ENCODE measurements around the gene SPTLC3.

DNA sequence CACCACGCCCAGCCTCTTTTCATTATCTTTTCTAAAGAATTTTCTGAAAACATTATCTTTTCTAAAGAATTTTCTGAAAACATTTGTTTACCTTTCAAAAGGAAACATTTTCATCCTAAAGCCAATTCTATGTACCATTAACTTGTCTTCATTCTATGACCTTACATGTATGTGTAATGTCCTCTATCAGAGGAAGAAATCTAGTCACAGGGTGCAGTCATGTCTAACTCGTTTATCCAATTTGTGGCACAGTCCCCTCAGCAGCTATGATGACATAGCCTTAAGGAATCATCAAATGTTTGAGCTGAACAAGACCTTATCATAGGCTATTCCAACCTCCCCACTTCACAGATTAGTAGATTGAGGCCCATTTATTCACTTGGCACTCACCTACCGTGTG, 21.5 kb upstream of the SPTLC3 start:
- TF ChIP-seq, protein P1, sequence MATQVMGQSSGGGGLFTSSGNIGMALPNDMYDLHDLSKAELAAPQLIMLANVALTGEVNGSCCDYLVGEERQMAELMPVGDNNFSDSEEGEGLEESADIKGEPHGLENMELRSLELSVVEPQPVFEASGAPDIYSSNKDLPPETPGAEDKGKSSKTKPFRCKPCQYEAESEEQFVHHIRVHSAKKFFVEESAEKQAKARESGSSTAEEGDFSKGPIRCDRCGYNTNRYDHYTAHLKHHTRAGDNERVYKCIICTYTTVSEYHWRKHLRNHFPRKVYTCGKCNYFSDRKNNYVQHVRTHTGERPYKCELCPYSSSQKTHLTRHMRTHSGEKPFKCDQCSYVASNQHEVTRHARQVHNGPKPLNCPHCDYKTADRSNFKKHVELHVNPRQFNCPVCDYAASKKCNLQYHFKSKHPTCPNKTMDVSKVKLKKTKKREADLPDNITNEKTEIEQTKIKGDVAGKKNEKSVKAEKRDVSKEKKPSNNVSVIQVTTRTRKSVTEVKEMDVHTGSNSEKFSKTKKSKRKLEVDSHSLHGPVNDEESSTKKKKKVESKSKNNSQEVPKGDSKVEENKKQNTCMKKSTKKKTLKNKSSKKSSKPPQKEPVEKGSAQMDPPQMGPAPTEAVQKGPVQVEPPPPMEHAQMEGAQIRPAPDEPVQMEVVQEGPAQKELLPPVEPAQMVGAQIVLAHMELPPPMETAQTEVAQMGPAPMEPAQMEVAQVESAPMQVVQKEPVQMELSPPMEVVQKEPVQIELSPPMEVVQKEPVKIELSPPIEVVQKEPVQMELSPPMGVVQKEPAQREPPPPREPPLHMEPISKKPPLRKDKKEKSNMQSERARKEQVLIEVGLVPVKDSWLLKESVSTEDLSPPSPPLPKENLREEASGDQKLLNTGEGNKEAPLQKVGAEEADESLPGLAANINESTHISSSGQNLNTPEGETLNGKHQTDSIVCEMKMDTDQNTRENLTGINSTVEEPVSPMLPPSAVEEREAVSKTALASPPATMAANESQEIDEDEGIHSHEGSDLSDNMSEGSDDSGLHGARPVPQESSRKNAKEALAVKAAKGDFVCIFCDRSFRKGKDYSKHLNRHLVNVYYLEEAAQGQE (IDR thresholded peaks at IDR 0.05; ENCODE audit: insufficient read depth in 1 of 2, low read depth in 2 of 2, low read length in 2 of 2): no peak
- TF ChIP-seq TAF1 (IDR thresholded peaks at IDR 0.05; ENCODE audit: borderline replicate concordance, insufficient read depth, low read length) (no peak), POLR2AphosphoS5 (IDR thresholded peaks at IDR 0.05; ENCODE audit: low read depth, low read length) (no peak)

Measured in PFSK-1 (cell line).